GM19193 (cell line): ENCODE data around the gene EEF2K.

Experiments used
- POLR2A ChIP-seq: IDR thresholded peaks from 4 replicates; pipeline ENCODE4 v1.6.1; 2011; ENCODE audit not compliant: insufficient read depth, insufficient read length; ENCODE audit errors: extremely low read depth

The EEF2K gene

GRCh38 chr16:22337045-22337444, 131.0 kb downstream of the EEF2K start:
- TF ChIP-seq POLR2A, result no peak

GRCh38 chr16:22337849-22338635, 132.0 kb downstream of the EEF2K start:
- TF ChIP-seq POLR2A, result no peak
